Adrenal gland (tissue), 5 donors: ENCODE measurements around the gene POLR2A.

Experiments
- CTCF ChIP-seq, 6 experiments: fragments of 450-650 bp in 4 of 6; fragments of 200-600 bp in 2 of 6; sonication (generic) in 1 of 6; IDR thresholded peaks; 1 replicate in 5 of 6; 2 replicates in 1 of 6; pipeline versions ENCODE4 v1.5.1 to v1.8.0; 2016 to 2021; ENCODE audit warnings: antibody characterized with exemption in 6 of 6, mild to moderate bottlenecking in 2 of 6, moderate library complexity in 1 of 6
- POLR2A ChIP-seq, 2 donors: fragments of 450-650 bp; IDR thresholded peaks; one replicate each; pipeline ENCODE4 v1.6.1; 2017; ENCODE audit warnings: antibody characterized with exemption in 2 of 2, mild to moderate bottlenecking in 2 of 2, moderate library complexity in 1 of 2
- donor health status: DM: no; HTN: no; CAD: no.

GRCh38 chr17:7548585-7549400, 64.6 kb downstream of the POLR2A start, which contains the start of gene TNFSF12:
- TF ChIP-seq POLR2A (IDR thresholded peaks at IDR 0.05), result peak; percentile 11 to 24
- peak in 5 of 6 experiments; percentile 6 to 41 (median 32) for TF ChIP-seq CTCF (IDR thresholded peaks at IDR 0.05)
